HEK293T (cell line): ENCODE results near the gene KIF18A.
"Not testable (repeated sequence)": the region's sequence is repeated elsewhere in the genome, so short reads cannot be mapped to it uniquely, and the experiment has no call there.

Experiments
- BHLHE40 ChIP-seq: fragments of 450-650 bp; IDR thresholded peaks from 2 replicates; pipeline ENCODE4 v1.6.1; 2016; ENCODE audit warnings: mild to moderate bottlenecking, moderate library complexity, borderline replicate concordance
- ELF4 ChIP-seq: fragments of 450-650 bp; IDR thresholded peaks from 2 replicates; pipeline ENCODE4 v1.6.1; 2017; ENCODE audit warnings: antibody characterized with exemption
- SP1 ChIP-seq: fragments of 450-650 bp; IDR thresholded peaks from 2 replicates; pipeline ENCODE4 v1.6.1; 2017

- not testable (repeated sequence) for TF ChIP-seq ELF4, BHLHE40, SP1
These were observed 28.2 kb upstream of the KIF18A start for GRCh38 chr11:28136157-28136556.
